HepG2 (cell line): ENCODE results near the gene TTF2.

Experiments
- HDAC6 ChIP-seq: fragments of 200-600 bp; sonication (generic); IDR thresholded peaks from 2 replicates; pipeline ENCODE4 v1.7.0; 2017; ENCODE audit warnings: mild to moderate bottlenecking, antibody characterized with exemption, low read length, low read depth
- MED1 ChIP-seq: sonication (generic); formaldehyde crosslinking; IDR thresholded peaks from 2 replicates; pipeline ENCODE4 v1.4.0; 2020; ENCODE audit warnings: missing genetic modification reagents
- MYNN ChIP-seq: sonication (generic); formaldehyde crosslinking; IDR thresholded peaks from 2 replicates; pipeline ENCODE4 v1.4.0; 2020; ENCODE audit warnings: mild to moderate bottlenecking, low read depth, missing genetic modification reagents
- NCOA5 ChIP-seq: sonication (generic); formaldehyde crosslinking; IDR thresholded peaks from 2 replicates; pipeline ENCODE4 v1.4.0; 2020; ENCODE audit warnings: missing genetic modification reagents
- ZFX ChIP-seq: sonication (generic); formaldehyde crosslinking; IDR thresholded peaks from 2 replicates; pipeline ENCODE4 v1.4.0; 2020; ENCODE audit warnings: mild to moderate bottlenecking, low read depth, missing genetic modification reagents, moderate library complexity
- ZNF746 ChIP-seq: sonication (generic); formaldehyde crosslinking; IDR thresholded peaks from 2 replicates; pipeline ENCODE4 v1.8.0; 2022; ENCODE audit warnings: mild to moderate bottlenecking, missing genetic modification reagents

- TF ChIP-seq MYNN: no peak
- TF ChIP-seq NCOA5 (CRISPR knock-in tag): no peak
- TF ChIP-seq ZFX (CRISPR knock-in tag): no peak
- TF ChIP-seq ZNF746: no peak
- TF ChIP-seq HDAC6: no peak
- TF ChIP-seq MED1 (CRISPR knock-in tag): no peak
These were observed 10.0 kb downstream of the TTF2 start for GRCh38 chr1:117070124-117070523.
